ENCODE measurements around the gene CAMK2D.
A peak's percentile ranks its signal among the peaks of the same experiment; 100 is the strongest.

The CAMK2D gene

GRCh38 chr4:113472864-113473263 lies 288.7 kb downstream of the CAMK2D start:
- intact Hi-C loops (cut with DNase I; ENCODE audit: low total_unique reads) = loop anchor here (5.0 kb wide), 2 partner anchors 36 to 561 kb away; no protein-coding TSS in a partner anchor
- no peak overlapping the region for H3K27ac ChIP-seq
- H3K36me3 ChIP-seq = peaks cover 4 to 10% (median 8%) of the 10 kb centered on the region in 3 donors
- H3K9me3 ChIP-seq = peaks cover 0 to 12% (median 3%) of the 10 kb centered on the region in 3 donors
- no peak overlapping the region for H3K4me3 ChIP-seq
- H3K4me1 ChIP-seq = peaks cover 4 to 51% (median 14%) of the 10 kb centered on the region in 4 donors
- DNase-seq = no peak
- no peak for TF ChIP-seq CTCF (IDR thresholded peaks at IDR 0.05)
- H3K27me3 ChIP-seq = no peaks in the 10 kb centered on the region

- Histone ChIP-seq H3K4me1 (peaks cover 7 to 60% (median 20%) of the 10 kb centered on the region in 4 donors), H3K36me3 (no peaks in the 10 kb centered on the region), H3K9me3 (no peaks in the 10 kb centered on the region), H3K27ac (peak overlapping the region; percentile 37 to 50), H3K27me3 (no peaks in the 10 kb centered on the region), H3K4me3 (no peak overlapping the region)
- no peak for DNase-seq
- intact Hi-C loops (cut with DNase I; ENCODE audit: low total_unique reads) = loop anchor here (5.0 kb wide), 2 partner anchors 34 to 559 kb away; no protein-coding TSS in a partner anchor
- TF ChIP-seq CTCF (IDR thresholded peaks at IDR 0.05) = no peak
Measured at GRCh38 chr4:113471146-113471860, 290.2 kb downstream of the CAMK2D start.

- Histone ChIP-seq H3K9me3 (no peaks in the 10 kb centered on the region), H3K27me3 (no peaks in the 10 kb centered on the region), H3K36me3 (peaks cover 0 to 6% (median 4%) of the 10 kb centered on the region in 3 donors), H3K27ac (peak overlapping the region; percentile 78 to 86), H3K4me1 (peaks cover 7 to 60% (median 20%) of the 10 kb centered on the region in 4 donors), H3K4me3 (no peak overlapping the region)
- no peak for DNase-seq
- TF ChIP-seq CTCF (IDR thresholded peaks at IDR 0.05) = no peak
- intact Hi-C loops (cut with DNase I; ENCODE audit: low total_unique reads) = loop anchor here (5.0 kb wide), 2 partner anchors 33 to 558 kb away; no protein-coding TSS in a partner anchor
Measured at GRCh38 chr4:113469926-113470325, 291.6 kb downstream of the CAMK2D start.

GRCh38 chr4:113469023-113469390 lies 292.5 kb downstream of the CAMK2D start:
- DNase-seq = no peak
- Histone ChIP-seq H3K36me3 (peaks cover 0 to 12% (median 9%) of the 10 kb centered on the region in 3 donors), H3K4me1 (peaks cover 7 to 57% (median 20%) of the 10 kb centered on the region in 4 donors), H3K9me3 (no peaks in the 10 kb centered on the region), H3K27me3 (no peaks in the 10 kb centered on the region), H3K27ac (peak overlapping the region; percentile 78 to 86), H3K4me3 (no peak overlapping the region)
- TF ChIP-seq CTCF (IDR thresholded peaks at IDR 0.05) = no peak
- intact Hi-C loops (cut with DNase I; ENCODE audit: low total_unique reads) = no loop called here

- intact Hi-C loops (cut with DNase I; ENCODE audit: low total_unique reads) = no loop called here
- peak overlapping the region; percentile 78 to 86 for H3K27ac ChIP-seq
- H3K4me1 ChIP-seq = peaks cover 7 to 55% (median 20%) of the 10 kb centered on the region in 4 donors
- no peak for TF ChIP-seq CTCF (IDR thresholded peaks at IDR 0.05)
- no peaks in the 10 kb centered on the region for H3K9me3 ChIP-seq
- DNase-seq = peak; percentile 94 to 96
- H3K36me3 ChIP-seq = peaks cover 0 to 12% (median 9%) of the 10 kb centered on the region in 3 donors
- no peaks in the 10 kb centered on the region for H3K27me3 ChIP-seq
- H3K4me3 ChIP-seq = peak overlapping the region; percentile 12 to 17
Measured at GRCh38 chr4:113468165-113469022, 293.1 kb downstream of the CAMK2D start.
